K562 (cell line): ENCODE measurements around the gene OR2AT4. TPM values are rescaled to one million over a fixed set of nuclear protein-coding genes. Genes with fewer than 3 reads are reported as not detected.

Source experiments
- ARID2 ChIP-seq: fragments of 450-650 bp; IDR thresholded peaks from 2 replicates; pipeline ENCODE4 v1.6.1; 2017; ENCODE audit warnings: antibody characterized with exemption, mild to moderate bottlenecking
- ASH1L ChIP-seq: fragments of 450-650 bp; IDR thresholded peaks from 2 replicates; pipeline ENCODE4 v1.6.1; 2018; ENCODE audit warnings: borderline replicate concordance, mild to moderate bottlenecking, low read depth; ENCODE audit not compliant: partially characterized antibody
- CBX1 ChIP-seq: sonication (generic); IDR thresholded peaks from 2 replicates; pipeline ENCODE4 v1.6.1; 2016; ENCODE audit warnings: antibody characterized with exemption, low read depth, mild to moderate bottlenecking
- FIP1L1 ChIP-seq: fragments of 200-400 bp; formaldehyde crosslinking; IDR thresholded peaks from 2 replicates; pipeline ENCODE4 v1.6.1; 2018; ENCODE audit warnings: mild to moderate bottlenecking, low read depth, low read length; ENCODE audit not compliant: poor library complexity, severe bottlenecking
- FOXK1 ChIP-seq: sonication (generic); formaldehyde crosslinking; IDR thresholded peaks from 2 replicates; pipeline ENCODE4 v1.8.0; 2022; ENCODE audit warnings: missing genetic modification reagents, mild to moderate bottlenecking, borderline replicate concordance
- HOXB6 ChIP-seq: fragments of 250-450 bp; sonication (Bioruptor Pico); IDR thresholded peaks from 2 replicates; pipeline ENCODE4 v1.5.1; 2022; ENCODE audit warnings: mild to moderate bottlenecking, borderline replicate concordance
- KAT8 ChIP-seq: fragments of 450-650 bp; IDR thresholded peaks from 2 replicates; pipeline ENCODE4 v1.6.1; 2016; ENCODE audit warnings: low read depth, mild to moderate bottlenecking
- KDM4B ChIP-seq, 2 experiments: fragments of 450-650 bp in 1 of 2; sonication (generic) in 1 of 2; IDR thresholded peaks; 2 replicates each; pipeline ENCODE4 v1.6.1; 2016 to 2017; ENCODE audit warnings: borderline replicate concordance in 2 of 2, antibody characterized with exemption in 1 of 2, low read depth in 1 of 2, mild to moderate bottlenecking in 1 of 2
- L3MBTL2 ChIP-seq: fragments of 450-650 bp; IDR thresholded peaks from 2 replicates; pipeline ENCODE4 v1.6.1; 2016; ENCODE audit warnings: mild to moderate bottlenecking, moderate library complexity
- NFE2L1 ChIP-seq: fragments of 450-650 bp; IDR thresholded peaks from 2 replicates; pipeline ENCODE4 v1.6.1; 2016; ENCODE audit warnings: missing genetic modification characterization, low read depth, mild to moderate bottlenecking, missing compliant biosample characterization, moderate library complexity, borderline replicate concordance
- NR1H2 ChIP-seq: sonication (generic); formaldehyde crosslinking; IDR thresholded peaks from 2 replicates; pipeline ENCODE4 v1.4.0; 2020; ENCODE audit warnings: mild to moderate bottlenecking, missing genetic modification reagents
- SRSF3 ChIP-seq: fragments of 200-400 bp; formaldehyde crosslinking; IDR thresholded peaks from 2 replicates; pipeline ENCODE4 v1.6.1; 2016; ENCODE audit warnings: mild to moderate bottlenecking, low read length, moderate library complexity; ENCODE audit not compliant: insufficient read depth
- TAF15 ChIP-seq: fragments of 200-400 bp; formaldehyde crosslinking; IDR thresholded peaks from 2 replicates; pipeline ENCODE4 v1.6.1; 2017; ENCODE audit warnings: mild to moderate bottlenecking, low read depth, low read length, moderate library complexity
- TCF15 ChIP-seq: fragments of 250-450 bp; sonication (Bioruptor Pico); IDR thresholded peaks from 2 replicates; pipeline ENCODE4 v1.8.0; 2022; ENCODE audit warnings: moderate library complexity, mild to moderate bottlenecking, inconsistent platforms
- ZBTB2 ChIP-seq: fragments of 450-650 bp; IDR thresholded peaks from 2 replicates; pipeline ENCODE4 v1.6.1; 2016; ENCODE audit warnings: antibody characterized with exemption
- ZBTB9 ChIP-seq: fragments of 450-650 bp; formaldehyde crosslinking; IDR thresholded peaks from 2 replicates; pipeline ENCODE4 v1.4.0; 2020; ENCODE audit warnings: mild to moderate bottlenecking, moderate library complexity
- ZNF79 ChIP-seq: fragments of 250-450 bp; sonication (Bioruptor Pico); IDR thresholded peaks from 2 replicates; pipeline ENCODE4 v1.4.0; 2020; ENCODE audit warnings: low read depth, mild to moderate bottlenecking, moderate library complexity
- polyA plus RNA-seq, 8 experiments: library from polyadenylated mRNA; depleted of rRNA in 4 of 8; stranded (reverse) in 5 of 8; unstranded in 3 of 8; fragments of >200 nt; fragmentation: Nextera tagmentation in 2 of 8; fragmentation: Illumina TruSeq in 1 of 8; extraction: Ambion mirVana in 2 of 8; extraction: Trizol in 1 of 8; gene quantifications; 2 replicates each; pipeline versions ENCODE4 v1.2.1 to v1.2.3, GENCODE V29; 2011 to 2014; ENCODE audit warnings: inconsistent platforms in 1 of 8, missing spikeins in 1 of 8
- total RNA-seq, 7 experiments: library from RNA; depleted of rRNA in 6 of 7; stranded (reverse); fragments of >200 nt in 6 of 7; fragmentation: Illumina TruSeq in 2 of 7; extraction: Trizol in 2 of 7; gene quantifications; 2 replicates each; pipeline versions ENCODE4 v1.2.1 to v1.2.3, GENCODE V29; 2011 to 2021; ENCODE audit warnings: low replicate concordance in 1 of 7
- TF ChIP-seq, protein P1 (sequence below): sonication (generic); formaldehyde crosslinking; IDR thresholded peaks from 2 replicates; pipeline ENCODE4 v1.8.0; 2022; ENCODE audit warnings: mild to moderate bottlenecking, missing genetic modification reagents
- TF ChIP-seq, protein P2 (sequence below): fragments of 450-650 bp; IDR thresholded peaks from 2 replicates; pipeline ENCODE4 v1.7.1; 2018; ENCODE audit warnings: mild to moderate bottlenecking, low read depth; ENCODE audit not compliant: partially characterized antibody

Gene OR2AT4
- total and polyA plus RNA-seq, 9 of the 15 experiments (the other 6 are each of a cell fraction or from before 2014, with no cell fraction given): 0.86 to 3.1 (median 2.0) TPM

DNA sequence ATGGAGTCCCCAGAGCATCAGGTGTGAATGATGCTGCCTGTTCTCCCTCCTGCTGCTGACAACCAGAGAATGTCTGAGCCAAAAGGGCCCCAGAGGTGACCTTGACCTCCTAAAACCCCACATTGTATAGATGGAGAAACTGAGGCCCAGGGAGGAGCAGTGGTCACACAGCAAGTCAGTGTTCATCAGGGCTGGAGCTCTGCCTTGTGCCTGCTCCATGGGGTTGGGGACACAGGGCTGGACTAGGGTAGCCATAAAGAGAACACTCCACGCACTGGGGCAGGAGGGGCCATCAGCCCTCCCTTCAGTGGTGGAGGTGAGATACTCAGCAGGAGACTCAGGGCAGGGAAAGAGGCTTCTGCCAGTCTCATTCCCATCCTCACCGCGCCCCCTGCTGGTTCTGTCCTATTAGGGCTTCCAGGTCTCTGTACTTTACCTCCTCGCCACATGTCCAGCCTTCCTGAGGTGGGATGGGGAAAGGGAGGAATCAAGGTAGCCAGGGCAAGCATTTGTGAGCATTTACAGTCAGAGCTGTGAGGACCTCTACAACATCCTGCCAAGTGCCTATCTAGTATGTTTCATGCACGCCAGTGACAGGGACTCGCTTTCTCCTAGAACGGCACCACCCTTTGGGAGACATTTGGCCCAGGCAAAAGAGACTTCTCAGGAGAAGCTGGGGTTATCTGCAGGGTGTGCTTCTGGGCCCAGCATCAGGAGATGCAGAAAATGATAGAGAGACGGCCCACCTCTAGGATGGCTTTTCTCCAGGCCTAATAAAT, 64.7 kb downstream of the OR2AT4 start (continued):
- TF ChIP-seq KDM4B (IDR thresholded peaks at IDR 0.05; ENCODE audit: borderline replicate concordance in 2 of 2, low read depth in 1 of 2): peak in 1 of 2 experiments; percentile 74; a peak in 1 of 4 replicates
- no peak for TF ChIP-seq ASH1L
- TF ChIP-seq ZBTB9: 0 out of 2 replicates have a peak, but pooled peaks have one; percentile 9
- TF ChIP-seq TAF15: no peak
- TF ChIP-seq SRSF3: no peak
- TF ChIP-seq ARID2: 0 out of 2 replicates have a peak, but pooled peaks have one; percentile 43
- no peak for TF ChIP-seq NFE2L1
- peak; percentile 70; the same call in 1 of the 2 replicates for TF ChIP-seq TCF15 (CRISPR knock-in tag)
- TF ChIP-seq CBX1: no peak
- no peak for TF ChIP-seq KAT8
- TF ChIP-seq HOXB6: no peak
- no peak for TF ChIP-seq FIP1L1
- TF ChIP-seq FOXK1: peak; percentile 62; the same call in 1 of the 2 replicates
- no peak for TF ChIP-seq L3MBTL2
- TF ChIP-seq NR1H2 (CRISPR knock-in tag): no peak
- 0 out of 2 replicates have a peak, but pooled peaks have one; percentile 5 for TF ChIP-seq ZNF79 (CRISPR knock-in tag)
- TF ChIP-seq, protein P1, sequence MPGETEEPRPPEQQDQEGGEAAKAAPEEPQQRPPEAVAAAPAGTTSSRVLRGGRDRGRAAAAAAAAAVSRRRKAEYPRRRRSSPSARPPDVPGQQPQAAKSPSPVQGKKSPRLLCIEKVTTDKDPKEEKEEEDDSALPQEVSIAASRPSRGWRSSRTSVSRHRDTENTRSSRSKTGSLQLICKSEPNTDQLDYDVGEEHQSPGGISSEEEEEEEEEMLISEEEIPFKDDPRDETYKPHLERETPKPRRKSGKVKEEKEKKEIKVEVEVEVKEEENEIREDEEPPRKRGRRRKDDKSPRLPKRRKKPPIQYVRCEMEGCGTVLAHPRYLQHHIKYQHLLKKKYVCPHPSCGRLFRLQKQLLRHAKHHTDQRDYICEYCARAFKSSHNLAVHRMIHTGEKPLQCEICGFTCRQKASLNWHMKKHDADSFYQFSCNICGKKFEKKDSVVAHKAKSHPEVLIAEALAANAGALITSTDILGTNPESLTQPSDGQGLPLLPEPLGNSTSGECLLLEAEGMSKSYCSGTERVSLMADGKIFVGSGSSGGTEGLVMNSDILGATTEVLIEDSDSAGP (CRISPR knock-in tag): 0 out of 2 replicates have a peak, but pooled peaks have one; percentile 19
- TF ChIP-seq, protein P2, sequence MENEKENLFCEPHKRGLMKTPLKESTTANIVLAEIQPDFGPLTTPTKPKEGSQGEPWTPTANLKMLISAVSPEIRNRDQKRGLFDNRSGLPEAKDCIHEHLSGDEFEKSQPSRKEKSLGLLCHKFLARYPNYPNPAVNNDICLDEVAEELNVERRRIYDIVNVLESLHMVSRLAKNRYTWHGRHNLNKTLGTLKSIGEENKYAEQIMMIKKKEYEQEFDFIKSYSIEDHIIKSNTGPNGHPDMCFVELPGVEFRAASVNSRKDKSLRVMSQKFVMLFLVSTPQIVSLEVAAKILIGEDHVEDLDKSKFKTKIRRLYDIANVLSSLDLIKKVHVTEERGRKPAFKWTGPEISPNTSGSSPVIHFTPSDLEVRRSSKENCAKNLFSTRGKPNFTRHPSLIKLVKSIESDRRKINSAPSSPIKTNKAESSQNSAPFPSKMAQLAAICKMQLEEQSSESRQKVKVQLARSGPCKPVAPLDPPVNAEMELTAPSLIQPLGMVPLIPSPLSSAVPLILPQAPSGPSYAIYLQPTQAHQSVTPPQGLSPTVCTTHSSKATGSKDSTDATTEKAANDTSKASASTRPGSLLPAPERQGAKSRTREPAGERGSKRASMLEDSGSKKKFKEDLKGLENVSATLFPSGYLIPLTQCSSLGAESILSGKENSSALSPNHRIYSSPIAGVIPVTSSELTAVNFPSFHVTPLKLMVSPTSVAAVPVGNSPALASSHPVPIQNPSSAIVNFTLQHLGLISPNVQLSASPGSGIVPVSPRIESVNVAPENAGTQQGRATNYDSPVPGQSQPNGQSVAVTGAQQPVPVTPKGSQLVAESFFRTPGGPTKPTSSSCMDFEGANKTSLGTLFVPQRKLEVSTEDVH: peak; percentile 35
- 0 out of 2 replicates have a peak, but pooled peaks have one; percentile 51 for TF ChIP-seq ZBTB2
